ENCODE measurements around the gene C19orf25. TPM values are rescaled to one million over a fixed set of nuclear protein-coding genes. Genes with fewer than 3 reads are reported as not detected.

C19orf25 gene
- total and polyA plus RNA-seq, 9 of the 15 experiments (the other 6 are each of a cell fraction or from before 2014, with no cell fraction given), result 0.79 to 96.0 (median 36.1) TPM

DNA sequence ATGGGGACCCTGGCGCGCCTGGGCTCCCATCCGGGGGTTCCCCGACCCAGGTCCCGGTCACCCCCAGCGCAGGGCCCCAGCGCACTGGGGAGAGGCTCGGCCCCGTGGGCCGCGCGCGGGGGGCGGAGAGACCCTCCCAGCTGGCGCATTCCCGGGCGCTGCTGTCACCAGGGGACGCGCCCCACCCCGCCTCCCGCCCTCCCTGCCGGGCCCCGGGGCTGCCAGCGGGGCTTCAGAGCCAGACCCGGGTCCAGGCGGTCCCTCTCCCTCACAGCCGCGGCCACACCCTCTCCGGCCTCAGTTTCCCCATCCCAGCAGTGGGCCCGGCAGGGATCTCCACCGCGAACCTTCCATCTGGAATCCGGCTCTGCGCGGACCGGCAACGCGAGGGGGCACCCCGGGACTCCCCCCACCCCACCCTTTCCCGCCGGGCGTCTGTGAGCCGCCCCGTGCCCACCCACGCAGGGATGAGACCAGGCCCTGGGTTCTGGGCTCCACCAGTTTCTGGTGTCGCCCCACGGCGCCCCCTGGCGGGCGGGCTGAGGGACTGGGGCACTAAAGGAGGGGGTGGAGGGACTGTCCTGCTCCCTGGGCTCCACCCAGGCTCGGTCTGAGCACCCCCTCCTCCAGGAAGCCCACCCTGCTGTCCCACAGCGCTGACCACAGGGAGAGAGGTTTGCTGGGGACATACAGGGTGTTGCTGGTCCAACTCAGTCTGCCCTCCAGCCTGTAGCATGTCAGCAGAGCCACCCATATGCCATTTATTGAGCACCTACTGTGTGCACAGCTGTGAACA is 34.7 kb upstream of the C19orf25 start:
- H3K4me2 ChIP-seq (ENCODE audit: insufficient read depth, low read length), result peak overlapping the region; percentile 61; the same call in 1 of the 2 replicates
- CTCF ChIA-PET (ENCODE audit: low intra/inter-chr PET ratio), result interaction anchor here (0.6 to 1.4 kb wide), 3 partner anchors 43 to 276 kb away, joined by 3 to 6 read pairs (median 3); no protein-coding TSS in a partner anchor
- no TSS peak for BruUV-seq (replicated peaks)
- TF ChIP-seq ZFX (CRISPR knock-in tag; IDR thresholded peaks at IDR 0.05), result peak; percentile 32; the same call in 1 of the 2 replicates
- TF ChIP-seq HMGN3 (IDR thresholded peaks at IDR 0.05; ENCODE audit: borderline replicate concordance, extremely low read depth, insufficient read length, low read depth, low read length), result peak; percentile 47
- TF ChIP-seq TEAD1 (CRISPR knock-in tag; IDR thresholded peaks at IDR 0.05), result peak in 1 of 2 experiments; percentile 49; a peak in 1 of 4 replicates
- no peak for TF ChIP-seq NFATC3 (IDR thresholded peaks at IDR 0.05)
- TF ChIP-seq RCOR1 (IDR thresholded peaks at IDR 0.05; ENCODE audit: borderline replicate concordance in 1 of 2, low read depth in 2 of 2, low read length in 2 of 2), result peak in 1 of 2 experiments; percentile 59; a peak in 2 of 4 replicates
- TF ChIP-seq HCFC1 (IDR thresholded peaks at IDR 0.05; ENCODE audit: low read depth, low read length), result peak; percentile 30; the same call in 1 of the 2 replicates
- TF ChIP-seq NCOR1 (IDR thresholded peaks at IDR 0.05), result no peak
- TF ChIP-seq ZBTB12 (CRISPR knock-in tag; IDR thresholded peaks at IDR 0.05), result no peak
- TF ChIP-seq MAZ (CRISPR knock-in tag; conservative IDR thresholded peaks at IDR 0.05 in 1 of 2, IDR thresholded peaks at IDR 0.05 in 1 of 2), result peak; percentile 82 to 96
- TF ChIP-seq ZBTB9 (CRISPR knock-in tag; IDR thresholded peaks at IDR 0.05), result no peak
- 0 out of 2 replicates have a peak, but pooled peaks have one; percentile 69 for TF ChIP-seq ZBTB49 (CRISPR knock-in tag; IDR thresholded peaks at IDR 0.05; ENCODE audit: borderline replicate concordance)
- peak; percentile 77; the same call in 1 of the 2 replicates for TF ChIP-seq HDAC2 (IDR thresholded peaks at IDR 0.05)
- TF ChIP-seq SMARCA4 (IDR thresholded peaks at IDR 0.05), result 0 out of 2 replicates have a peak, but pooled peaks have one; percentile 52
- TF ChIP-seq ZBTB7A (IDR thresholded peaks at IDR 0.05; ENCODE audit: borderline replicate concordance, control insufficient read depth, low read depth, low read length), result peak; percentile 86
- TF ChIP-seq ZNF263 (CRISPR knock-in tag; IDR thresholded peaks at IDR 0.05; ENCODE audit: borderline replicate concordance), result peak; percentile 57; the same call in 1 of the 2 replicates

More for the DNA sequence above, 34.7 kb upstream of the C19orf25 start:
- 2% methylated on average over 30 of the region's 52 CpGs for WGBS (ENCODE audit: insufficient coverage, low coverage, missing lambda C conversion rate)
- POLR2A ChIA-PET, result no interaction called here
- no peaks in the 10 kb centered on the region for H4K20me1 ChIP-seq (replicated peaks; ENCODE audit: control insufficient read depth, insufficient read depth, low read length)
- H3K4me3 ChIP-seq, result peak overlapping the region; percentile 85
- no peaks in the 10 kb centered on the region for H3K27me3 ChIP-seq (ENCODE audit: control insufficient read depth in 2 of 2, insufficient read depth in 2 of 2, low read length in 2 of 2)
- H2AFZ ChIP-seq (ENCODE audit: low read depth, low read length), result peak overlapping the region; percentile 80
- ATAC-seq, result peak; percentile 91
- H3K27ac ChIP-seq (ENCODE audit: extremely low read depth, low read depth, low read length), result peak overlapping the region; percentile 76; the same call in 1 of the 3 replicates
- H3K9me1 ChIP-seq (ENCODE audit: control insufficient read depth, insufficient read depth, low read length), result no peaks in the 10 kb centered on the region
- H3K9ac ChIP-seq (ENCODE audit: insufficient read depth in 1 of 2, low read depth in 2 of 2, low read length in 2 of 2), result peak overlapping the region; percentile 55 to 96; a peak in 3 of 4 replicates
- H3K9me3 ChIP-seq (replicated peaks; ENCODE audit: control insufficient read depth, insufficient read depth, low read depth, low read length), result peaks cover 3% of the 10 kb centered on the region
- intact Hi-C loops (cut with micrococcal nuclease), result loop anchor here (2.0 to 5.0 kb wide), 2 partner anchors 35 to 56 kb away; partner anchors contain the start of gene C19orf25
- H3K36me3 ChIP-seq (ENCODE audit: control insufficient read depth, insufficient read depth, low read length), result peaks cover 4% of the 10 kb centered on the region; the same call in 1 of the 3 replicates
- peak; percentile 69 for FAIRE-seq
- in situ Hi-C loops (cut with MboI), result no loop called here
- DNase-seq (ENCODE audit: extremely low read depth in 1 of 4, low spot score in 3 of 4), result peak; percentile 83 to 93 (median 89)
- peaks cover 0 to 46% of the 10 kb centered on the region in 2 experiments for H3K4me1 ChIP-seq (replicated peaks in 1 of 2; ENCODE audit: control insufficient read depth in 2 of 2, insufficient read depth in 2 of 2, low read length in 2 of 2)
- H3K79me2 ChIP-seq (ENCODE audit: control insufficient read depth, insufficient read depth, low read length), result peaks cover 11% of the 10 kb centered on the region; the same call in 2 of the 3 replicates

Measured in K562 (cell line).